ENCODE results near the gene RFX2.
A peak's percentile ranks its signal among the peaks of the same experiment; 100 is the strongest.
"Not testable (repeated sequence)": the region's sequence is repeated elsewhere in the genome, so short reads cannot be mapped to it uniquely, and the experiment has no call there.

Gene RFX2

DNA sequence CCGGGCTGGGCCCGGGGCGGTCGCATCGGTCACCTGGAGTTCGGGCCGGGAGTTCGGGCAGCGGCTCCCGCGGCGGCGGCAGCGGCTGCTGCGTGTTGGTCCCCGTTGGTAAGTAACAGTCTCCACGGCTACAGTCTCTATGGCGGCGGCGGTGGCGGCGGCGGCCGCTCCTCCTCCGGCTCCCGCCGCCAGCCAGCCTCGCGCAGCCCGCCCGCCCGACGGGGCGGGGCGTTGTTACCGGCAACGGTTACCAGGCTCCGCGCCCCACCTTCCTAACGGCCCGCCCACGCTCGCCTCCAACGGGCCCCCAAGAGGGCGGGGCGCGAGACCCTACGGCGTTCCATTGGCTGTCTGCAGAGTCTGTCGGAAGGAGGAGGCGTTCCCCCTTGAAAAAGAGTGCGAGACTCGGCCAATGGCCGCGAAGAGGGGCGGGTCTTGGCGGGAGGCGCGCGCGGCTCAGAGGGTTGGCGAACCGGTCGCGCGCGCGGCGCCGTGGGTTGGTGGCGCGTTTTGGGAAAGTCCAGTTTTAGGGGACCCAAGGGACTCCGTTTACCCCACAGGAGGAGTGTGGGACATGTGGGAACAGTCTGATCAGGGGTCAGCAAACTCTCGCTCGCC is at the start of gene RFX2:
TSS of gene RFX2 (minus strand) at position 141 of the 618 bp plus-strand sequence. CDS start 63,004 bp downstream, outside the sequence.
- DNase-seq (ENCODE audit: low read depth): peak; percentile 99

DNA sequence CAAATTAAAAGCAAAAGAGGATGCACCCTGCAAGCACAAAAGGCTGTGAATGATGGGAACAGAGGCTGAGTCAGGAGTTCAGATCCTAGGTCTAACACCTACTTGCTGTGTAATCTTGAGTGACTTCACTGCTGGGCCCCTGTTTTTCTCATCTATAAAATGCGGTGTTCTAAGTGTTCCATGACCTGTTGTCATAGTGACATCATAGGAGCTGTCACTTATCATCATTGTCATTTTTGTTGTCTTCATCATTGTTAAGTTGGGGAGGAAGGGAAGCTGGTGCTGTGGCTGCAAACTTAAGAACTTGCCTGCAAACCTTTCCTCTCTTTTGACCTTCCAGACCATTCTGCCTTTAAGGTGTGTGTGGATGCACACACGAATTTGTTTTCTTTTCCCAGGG is 45.7 kb upstream of the RFX2 start:
- DNase-seq (ENCODE audit: low read depth): no peak

DNA sequence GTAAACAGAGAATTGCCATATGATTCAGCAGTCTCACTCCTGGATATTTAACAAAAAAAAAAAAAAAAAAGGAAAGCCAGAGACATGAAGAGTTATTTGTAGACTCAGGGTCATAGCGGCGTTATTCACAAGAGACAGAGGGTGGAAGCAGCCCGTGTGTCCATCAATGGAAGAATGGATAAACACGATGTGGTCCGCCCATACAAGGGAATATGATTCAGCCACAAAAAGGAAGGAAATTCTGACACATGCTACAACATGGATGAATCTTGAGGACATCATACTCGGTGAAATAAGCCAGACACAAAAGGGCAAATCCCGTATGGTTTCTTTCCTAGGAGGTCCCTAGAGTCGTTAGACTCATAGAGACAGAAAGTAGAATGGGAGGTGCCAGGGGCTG is 40.0 kb upstream of the RFX2 start:
- no peak for DNase-seq (ENCODE audit: low read depth)

DNA sequence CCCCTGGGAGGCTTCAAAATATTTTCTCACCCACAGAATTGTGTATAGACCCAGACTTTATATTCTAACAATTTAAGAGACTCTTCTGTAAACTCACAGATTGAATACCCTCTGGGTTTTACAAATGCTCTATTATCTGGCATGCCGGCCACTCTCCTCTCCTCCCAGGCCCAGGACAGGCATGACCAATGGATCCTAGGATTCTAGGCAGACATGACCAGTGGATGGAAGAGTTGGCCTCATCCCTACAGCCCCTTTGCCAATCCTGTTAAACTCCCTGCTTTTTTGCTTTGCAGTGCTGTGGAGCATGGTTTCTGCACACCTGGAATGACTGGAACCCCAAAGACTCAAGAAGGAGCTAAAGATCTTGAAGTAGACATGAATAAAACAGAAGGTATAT is 30.9 kb upstream of the RFX2 start:
- DNase-seq (ENCODE audit: low read depth): no peak

DNA sequence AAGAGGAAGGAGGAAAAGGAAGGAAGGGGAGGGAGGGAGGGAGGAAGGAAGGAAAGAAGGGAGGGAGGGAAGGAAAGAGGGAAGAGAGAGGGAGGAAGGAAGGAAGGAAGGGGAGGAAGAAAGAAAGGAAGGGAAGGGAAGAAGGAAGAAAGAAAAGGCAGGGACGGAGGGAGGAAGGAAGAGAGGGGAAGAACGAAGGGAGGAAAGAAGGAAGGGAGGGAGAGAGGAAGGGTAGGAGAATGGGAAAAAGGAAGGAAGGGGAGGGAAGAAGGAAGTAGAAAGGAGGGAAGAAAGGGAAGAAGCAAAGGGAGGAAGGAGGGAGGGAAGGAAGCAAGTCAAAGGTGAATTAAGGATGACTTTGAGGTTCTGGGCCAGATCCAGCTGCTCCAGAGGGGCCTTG is 28.2 kb upstream of the RFX2 start:
- no peak for DNase-seq (ENCODE audit: low read depth)

DNA sequence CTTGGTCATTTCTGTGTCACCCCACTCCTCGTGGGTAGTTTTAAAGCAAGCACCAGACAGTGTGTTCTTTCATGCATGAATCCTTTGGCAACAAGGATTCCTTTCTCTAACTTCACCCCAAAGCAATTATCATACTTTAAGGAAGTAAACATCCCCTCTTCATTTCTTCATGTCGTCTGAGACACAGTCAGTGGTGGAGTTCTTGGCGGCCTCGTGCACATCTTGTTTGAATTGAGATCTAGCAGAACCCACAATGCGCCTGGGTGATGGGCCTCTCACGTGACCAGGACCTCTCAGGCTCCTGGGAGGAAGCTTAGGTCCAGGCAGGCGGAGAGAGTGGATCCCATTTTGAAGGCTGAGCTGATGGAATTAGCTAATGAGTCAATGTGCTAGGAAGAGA is 27.8 kb upstream of the RFX2 start:
- DNase-seq (ENCODE audit: low read depth): no peak

DNA sequence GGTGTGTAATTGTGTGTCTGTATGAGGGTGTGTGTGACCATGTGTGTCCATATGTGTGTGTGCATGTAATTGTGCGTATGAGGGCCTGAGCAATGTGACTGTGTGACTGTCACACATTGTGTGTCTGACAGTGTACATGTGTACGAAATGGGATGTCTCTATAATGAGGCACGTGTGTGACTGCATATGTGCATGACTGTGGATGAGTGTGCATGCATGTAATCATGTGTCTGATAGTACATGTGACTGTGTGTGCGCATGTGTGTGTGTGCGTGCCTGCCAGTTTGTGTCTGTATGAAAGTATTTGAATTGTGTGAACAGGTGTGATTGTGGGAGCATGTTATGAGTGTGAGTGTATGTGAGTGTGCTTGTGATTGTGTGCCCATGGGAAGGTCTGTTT is 22.9 kb upstream of the RFX2 start:
- DNase-seq (ENCODE audit: low read depth): no peak

DNA sequence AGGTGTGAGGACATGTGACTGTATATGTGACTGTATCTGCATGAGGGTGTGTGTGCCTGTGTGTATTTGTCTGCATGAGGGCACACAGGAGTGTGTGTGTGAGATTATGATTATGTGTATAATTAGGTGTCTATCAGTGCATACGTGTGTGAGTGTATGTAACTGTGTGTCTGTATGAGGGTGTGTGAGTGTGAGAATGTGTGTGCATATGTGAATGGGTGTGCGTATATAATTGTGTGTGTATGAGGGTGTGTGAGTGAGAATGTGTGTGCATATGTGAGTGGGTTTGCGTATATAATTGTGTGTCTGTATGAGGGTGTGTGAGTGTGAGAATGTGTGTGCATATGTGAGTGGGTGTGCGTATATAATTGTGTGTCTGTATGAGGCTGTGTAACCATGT is 22.2 kb upstream of the RFX2 start:
- DNase-seq (ENCODE audit: low read depth): no peak

DNA sequence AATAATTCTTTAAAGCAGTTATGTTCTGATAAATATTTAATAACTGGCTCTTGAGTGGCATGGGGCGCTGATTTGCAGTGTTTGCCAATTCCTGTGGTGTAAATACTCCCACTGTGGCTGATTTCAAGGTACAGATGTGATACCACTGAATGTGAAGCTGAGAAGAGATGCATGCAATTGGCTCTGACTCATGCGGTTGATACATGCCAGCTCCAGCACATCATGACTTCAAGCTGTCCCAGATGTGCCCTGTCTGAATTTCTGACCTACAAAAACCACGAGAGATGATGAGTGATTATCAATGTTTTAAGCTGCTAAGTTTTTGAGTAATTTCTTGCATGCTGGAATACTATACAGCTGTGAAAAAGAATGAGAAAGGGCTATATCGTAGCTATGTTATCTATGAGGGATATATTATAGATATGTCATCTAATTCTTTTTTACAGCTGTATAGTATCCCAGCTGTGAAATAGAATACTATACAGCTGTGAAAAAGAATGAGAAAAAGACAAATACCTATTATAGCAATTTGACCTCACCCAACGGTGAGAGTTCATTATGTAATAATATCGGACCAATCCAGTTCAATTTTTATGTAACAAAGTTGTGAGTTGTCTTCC is 17.5 kb upstream of the RFX2 start:
- DNase-seq (ENCODE audit: low read depth): no peak

DNA sequence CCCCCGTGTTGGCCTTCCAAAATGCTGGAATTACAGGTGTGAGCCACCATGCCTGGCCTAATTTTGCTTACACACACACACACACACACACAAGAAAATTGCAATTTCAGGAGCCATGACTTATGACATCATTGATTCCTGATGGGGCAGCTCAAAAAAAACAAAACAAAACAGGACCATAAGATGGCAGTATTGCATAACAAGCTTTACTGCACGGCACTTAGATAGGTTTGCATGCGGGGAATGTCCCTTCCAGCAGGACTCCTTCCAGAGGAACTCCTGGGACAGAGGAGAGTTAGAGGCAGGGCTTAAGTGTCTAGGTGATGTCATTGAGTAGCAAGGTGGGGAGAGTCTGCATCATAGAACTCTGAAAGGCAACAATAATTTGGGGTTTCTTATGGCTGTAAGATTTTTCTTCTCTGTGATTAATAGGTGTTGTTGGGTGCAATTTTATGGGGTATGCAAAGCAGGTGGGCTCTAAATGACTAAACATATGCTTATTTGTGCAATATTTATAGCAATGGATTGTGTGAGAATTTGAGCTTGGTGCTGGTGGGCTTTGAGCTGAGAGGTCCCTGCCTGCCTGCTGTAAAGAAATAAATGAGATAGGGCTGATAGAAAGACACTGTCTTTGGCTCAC is 16.2 kb upstream of the RFX2 start:
- DNase-seq (ENCODE audit: low read depth): no peak

DNA sequence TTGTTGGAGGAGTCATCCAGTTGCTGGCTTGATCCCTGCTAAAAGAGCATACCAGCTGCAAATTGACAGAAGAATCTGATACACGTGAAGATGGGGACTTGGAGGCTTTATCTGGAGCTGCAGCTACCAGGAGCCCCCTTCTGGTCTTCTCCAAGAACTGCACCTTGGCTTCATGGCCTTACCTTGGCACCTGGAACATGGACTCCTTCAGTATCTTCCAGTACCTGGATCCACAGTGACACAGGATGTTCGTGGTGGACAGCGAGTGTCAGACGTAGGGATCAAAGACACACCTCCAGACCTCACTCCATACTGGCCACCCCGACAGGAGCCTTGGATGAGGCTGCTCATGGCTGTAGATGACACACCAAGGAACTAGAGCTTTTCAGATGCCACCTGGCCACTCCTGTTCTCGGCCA is 15.3 kb upstream of the RFX2 start:
- peak; percentile 49 for DNase-seq (ENCODE audit: low read depth)

DNA sequence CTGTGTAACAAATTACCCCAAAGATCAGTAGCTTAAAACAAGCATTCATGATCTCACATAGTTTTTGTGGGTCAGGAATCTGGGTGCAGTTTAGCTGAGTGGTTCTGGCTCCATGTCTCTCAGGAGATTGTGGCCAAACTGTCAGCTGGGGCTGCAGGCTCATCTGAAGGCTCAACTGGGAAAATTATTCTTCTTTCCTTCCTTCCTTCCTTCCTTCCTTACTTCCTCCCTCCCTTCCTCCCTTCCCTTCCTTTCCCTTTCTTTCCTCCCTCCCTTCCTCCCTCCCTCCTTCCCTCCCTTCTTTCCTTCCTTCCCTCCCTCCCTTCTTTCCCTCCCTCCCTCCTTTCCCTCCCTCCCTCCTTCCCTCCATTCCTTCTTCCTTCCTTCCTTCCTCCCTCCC is 8.7 kb upstream of the RFX2 start:
- no peak for DNase-seq (ENCODE audit: low read depth)

DNA sequence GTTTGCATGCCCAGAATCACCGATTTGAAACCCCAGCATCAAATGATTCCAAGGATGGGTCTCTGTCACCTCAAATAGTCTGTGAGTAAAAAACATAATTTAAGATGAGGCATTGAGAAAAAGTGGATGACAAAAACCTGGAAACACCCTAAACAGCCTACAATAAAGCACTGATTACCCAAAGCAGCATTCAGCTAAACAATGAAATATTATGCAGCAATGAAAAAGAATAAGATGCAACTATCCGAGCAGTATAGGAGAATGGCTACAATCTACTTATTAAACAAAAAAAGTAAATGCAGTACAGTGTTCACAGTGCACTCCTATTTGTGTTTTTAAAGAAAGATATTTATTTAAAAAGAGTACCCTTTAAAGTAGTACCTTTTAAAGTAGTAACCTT is 7.7 kb upstream of the RFX2 start:
- DNase-seq (ENCODE audit: low read depth): no peak

DNA sequence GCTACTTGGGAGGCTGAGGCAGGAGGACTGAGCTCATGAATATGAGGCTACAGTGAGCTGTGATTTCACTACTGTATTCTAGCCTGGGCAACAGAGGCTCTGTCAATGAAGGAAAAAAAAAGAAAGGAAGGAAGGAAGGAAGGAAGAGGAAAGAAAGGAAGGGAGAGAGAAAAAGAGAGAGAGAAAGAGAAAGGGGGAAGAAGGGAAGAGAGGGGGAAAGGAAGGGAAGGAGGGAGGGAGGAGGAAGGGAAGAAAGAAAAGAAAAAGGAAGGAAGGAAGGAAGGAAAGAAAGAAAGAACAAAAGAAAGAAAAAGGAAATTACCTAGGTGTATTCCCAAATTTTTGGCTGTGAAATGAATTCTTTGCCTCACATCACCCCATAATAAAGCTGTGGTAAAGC is 7.2 kb upstream of the RFX2 start:
- DNase-seq (ENCODE audit: low read depth): no peak

DNA sequence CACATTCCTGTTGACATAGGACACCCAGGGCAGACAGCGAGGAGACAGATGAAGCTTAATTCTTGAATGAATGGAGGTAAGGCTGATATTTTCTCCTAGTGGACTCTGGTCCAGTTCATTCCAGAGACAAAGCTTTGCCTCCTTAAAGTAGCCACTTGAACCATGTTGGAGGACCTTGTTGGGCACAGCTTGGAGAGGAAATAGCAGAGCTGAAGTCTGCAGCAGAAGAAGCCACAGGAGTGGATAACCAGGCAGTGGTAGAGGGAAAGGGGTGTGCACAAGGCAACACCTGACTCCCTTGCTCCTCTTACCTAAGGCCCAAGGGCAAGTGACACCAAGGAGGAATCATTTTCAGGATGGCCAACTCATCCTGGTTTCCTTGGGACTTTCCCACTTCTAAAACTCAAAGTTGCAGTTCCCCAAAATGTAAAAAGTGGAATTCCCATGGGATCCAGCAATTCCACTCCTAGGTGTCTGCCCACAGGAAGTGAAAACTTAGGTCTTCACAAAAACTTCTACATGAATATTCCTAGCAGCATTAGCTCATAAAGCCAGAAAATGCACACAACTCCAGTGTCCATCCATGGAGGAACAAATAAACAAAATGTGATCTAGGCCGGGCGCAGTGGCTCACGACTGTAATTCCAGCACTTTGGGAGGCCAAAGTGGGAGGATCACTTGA is 6.6 kb upstream of the RFX2 start:
- no peak for DNase-seq (ENCODE audit: low read depth)

DNA sequence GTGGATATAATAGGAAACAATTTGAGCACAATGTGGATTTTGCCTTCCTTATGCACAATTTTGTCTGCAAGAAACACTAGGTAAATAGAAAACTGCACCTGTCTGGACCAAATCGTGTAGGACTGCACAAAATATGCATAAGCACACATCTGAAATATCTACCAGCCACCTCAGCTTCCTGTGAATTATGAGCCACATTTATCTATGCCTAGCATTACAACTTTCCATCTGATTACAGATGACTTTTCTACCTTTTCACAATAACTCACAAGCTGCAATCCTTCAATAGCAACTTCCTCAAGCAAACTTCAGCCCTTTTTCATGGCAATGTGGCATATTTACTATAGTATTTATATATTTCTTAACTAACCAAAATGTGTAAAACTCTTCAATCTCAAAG is 5.7 kb upstream of the RFX2 start:
- no peak for DNase-seq (ENCODE audit: low read depth)

DNA sequence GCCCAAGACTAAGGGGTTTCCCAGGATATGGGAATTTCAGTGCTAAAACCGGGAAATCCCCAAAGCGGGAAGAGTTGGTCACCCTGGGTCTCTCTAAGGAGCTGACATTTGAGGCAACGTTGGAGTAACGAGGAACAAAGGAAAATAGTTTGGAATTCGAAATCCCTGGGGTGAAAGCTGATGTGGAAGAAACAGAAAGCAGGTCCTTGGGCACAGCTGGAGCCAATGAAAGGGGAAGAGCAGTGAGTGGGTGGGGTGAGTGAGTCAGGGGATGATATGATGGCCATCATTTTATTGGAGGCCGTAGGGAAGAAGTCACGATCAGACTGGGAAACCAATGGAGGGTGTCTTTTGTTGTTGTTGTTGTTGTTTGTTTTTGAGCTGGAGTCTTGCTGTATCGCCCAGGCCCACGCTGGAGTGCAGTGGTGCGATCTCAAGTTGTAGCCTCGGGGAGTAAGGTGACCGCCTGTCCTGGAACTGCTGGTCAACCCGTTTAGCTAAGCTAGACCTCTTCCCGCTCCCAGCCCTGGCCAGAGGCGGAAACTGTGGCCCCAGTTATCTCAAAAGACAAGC is 3.4 kb upstream of the RFX2 start:
- no peak for DNase-seq (ENCODE audit: low read depth)

DNA sequence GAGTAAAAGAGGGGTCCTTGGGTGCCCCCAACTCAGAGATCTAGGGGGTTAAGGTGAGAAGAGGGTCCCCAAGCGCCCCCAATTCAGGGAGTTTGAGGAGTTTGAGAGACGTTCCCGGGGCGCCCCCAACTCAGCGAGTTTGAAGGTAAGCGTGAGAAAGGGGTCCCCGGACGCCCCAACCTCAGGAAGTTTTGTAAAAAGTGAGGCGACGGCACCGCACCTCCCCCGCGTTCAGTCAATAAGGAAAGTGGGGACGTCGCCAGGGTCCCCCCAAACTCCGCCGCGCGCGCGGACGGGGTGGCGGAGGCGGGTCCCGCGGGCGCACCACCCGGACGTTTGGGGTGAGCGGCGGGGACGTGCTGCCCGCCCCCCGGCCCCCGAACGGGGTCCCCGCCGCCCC is 353 bp downstream of the RFX2 start:
- DNase-seq (ENCODE audit: low read depth): no peak

DNA sequence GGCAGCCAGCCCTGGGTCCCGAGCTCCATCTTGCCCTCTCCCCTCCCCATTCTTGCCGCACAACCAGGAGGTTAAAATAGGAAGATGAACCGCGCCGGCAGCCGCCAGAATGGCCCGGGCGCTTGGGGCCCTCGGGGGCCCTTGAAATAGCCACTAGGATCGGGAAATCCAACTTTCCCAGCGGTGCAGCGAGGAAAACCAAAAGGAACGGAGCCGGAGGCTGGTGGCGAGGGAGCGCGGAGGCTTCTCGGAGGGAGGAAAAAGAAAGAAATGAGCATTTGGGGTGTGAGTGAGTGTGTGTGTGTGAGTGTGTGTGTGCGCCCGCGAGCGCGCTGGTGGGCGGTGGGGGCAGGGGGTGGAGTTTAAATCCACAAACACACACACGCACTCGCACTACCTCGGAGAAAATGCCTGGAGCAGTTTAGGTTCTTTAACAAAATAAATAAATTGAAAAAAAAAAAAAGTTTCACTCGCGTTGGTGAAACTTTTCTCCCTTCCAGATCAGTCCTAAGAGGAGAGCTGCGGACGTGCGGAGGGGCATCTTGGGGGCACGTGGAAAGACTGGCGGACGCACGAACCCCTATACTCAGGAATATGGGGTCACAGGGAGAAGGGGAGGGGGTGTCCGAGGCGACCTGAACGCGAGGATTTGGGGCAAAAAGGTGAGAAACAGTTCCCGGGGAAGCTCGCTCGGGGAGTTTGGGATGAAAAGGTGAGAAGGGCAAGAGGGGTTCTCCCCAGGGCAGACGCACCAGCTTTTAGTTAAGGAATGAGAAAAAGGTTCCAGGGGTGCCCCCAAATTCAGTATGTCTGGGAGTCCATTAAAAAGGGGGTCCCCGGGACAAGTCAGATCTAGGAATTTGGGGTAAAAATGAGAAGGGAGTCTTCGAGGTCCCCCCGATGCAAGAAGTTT is 1.3 kb downstream of the RFX2 start:
- DNase-seq (ENCODE audit: low read depth): no peak

DNA sequence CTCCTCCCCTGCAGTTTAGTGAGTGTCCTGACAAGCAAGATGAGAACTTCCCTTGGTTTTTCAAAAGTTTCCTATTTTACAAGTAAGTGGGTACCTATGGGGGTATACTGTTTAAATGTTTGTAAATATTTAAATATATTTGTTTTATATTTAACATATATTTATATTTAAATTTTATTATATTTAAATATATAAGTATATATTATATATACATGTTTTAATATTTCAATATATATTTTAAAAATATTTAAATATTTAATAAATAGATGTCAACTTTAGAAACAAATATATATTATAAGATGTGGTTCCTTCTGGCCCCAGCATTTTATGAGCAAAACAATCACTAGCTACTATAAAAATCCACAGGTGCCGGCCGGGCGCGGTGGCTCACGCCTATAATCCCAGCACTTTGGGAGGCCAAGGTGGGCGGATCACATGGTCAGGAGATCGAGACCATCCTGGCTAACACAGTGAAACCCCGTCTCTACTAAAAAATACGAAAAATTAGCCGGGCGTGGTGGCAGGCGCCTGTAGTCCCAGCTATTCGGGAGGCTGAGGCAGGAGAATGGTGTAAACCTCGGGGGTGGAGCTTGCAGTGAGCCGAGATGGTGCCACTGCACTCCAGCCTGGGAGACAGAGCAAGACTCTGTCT is 3.5 kb downstream of the RFX2 start:
- not testable (repeated sequence) for DNase-seq (ENCODE audit: low read depth)

DNA sequence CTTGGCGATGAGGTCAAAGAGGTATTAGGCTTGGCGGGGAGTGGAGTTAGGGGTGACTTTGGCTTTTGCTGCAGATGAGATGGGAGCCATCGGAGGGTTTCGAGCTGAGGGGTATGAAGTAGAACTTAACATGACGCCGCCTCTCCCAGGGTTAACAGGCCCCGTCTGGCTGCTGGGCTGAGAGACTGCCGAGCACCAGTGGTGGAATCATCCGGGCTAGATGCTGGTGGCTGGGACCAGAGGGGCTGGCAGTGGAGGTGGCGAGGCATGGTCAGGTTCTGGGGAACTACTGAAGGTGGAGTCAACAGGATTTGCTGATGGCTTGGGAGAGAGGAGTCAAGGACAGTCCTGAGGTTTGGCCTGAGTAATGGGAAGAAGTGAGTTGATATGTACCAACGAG is 4.9 kb downstream of the RFX2 start:
- no peak for DNase-seq (ENCODE audit: low read depth)
